ENCODE results near the gene HMX2.
"Not testable (repeated sequence)": the region's sequence is repeated elsewhere in the genome, so short reads cannot be mapped to it uniquely, and the experiment has no call there.

The HMX2 gene

DNA sequence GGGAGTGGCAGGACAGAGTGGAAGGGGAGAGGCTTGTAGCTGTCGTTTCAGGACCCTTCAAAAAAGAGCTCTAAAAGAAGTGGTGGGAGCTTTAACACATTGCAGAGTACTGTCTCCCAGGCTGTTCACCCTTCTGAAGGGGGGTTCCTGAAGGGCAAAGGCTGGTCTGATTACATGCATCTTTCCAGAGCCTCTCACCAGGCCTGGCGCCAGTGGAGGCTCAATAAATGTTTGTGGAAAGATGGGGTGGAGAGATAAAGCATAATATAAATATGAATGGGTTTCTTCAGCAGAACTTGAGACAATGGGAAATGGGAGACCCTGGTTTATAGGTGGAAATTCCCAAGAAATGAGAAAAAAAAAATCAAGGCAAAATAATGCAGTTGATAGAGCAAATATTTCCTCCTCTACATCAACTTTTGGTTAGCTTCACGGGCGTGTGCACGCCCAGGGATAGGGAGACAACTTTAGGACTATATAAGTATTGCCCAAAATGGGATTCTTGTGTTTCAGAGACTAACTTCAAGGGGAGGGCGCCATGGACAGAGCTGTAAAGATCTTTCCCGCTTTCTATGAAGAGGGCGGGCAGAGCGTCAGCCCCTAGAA lies 5.7 kb downstream of the HMX2 start:
- no peak for DNase-seq

DNA sequence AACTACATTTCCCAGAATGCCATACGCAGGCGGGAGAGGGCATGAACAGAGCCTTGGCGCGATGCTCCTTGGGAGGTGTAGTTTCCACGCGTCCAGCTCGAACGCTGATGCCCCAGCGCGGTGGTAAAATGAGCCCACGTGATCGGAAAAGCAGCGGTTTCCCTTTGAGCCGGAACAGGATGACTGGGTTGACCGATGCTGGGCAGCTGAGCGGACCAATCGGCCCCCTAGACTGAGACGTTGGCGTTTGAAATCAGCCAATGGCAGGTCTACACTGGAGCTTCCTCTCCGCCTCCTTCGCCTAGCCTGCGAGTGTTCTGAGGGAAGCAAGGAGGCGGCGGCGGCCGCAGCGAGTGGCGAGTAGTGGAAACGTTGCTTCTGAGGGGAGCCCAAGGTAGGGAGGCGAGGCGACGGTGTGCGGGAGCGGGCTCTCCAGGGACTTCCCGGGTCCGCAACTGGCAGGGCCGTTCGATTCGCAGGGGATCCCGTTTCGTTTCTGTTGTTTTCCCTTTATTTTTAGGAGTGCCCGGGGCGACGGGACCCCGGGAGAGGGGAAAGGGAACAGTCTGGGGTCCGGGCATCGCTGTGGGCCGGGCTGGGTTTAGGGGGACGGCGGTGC lies 6.3 kb downstream of the HMX2 start, which contains the start of gene BUB3:
BUB3 (plus strand) TSS at position 311 of the 619 bp plus-strand sequence. CDS start 516 bp downstream, outside the sequence.
- DNase-seq, result peak; percentile 92

DNA sequence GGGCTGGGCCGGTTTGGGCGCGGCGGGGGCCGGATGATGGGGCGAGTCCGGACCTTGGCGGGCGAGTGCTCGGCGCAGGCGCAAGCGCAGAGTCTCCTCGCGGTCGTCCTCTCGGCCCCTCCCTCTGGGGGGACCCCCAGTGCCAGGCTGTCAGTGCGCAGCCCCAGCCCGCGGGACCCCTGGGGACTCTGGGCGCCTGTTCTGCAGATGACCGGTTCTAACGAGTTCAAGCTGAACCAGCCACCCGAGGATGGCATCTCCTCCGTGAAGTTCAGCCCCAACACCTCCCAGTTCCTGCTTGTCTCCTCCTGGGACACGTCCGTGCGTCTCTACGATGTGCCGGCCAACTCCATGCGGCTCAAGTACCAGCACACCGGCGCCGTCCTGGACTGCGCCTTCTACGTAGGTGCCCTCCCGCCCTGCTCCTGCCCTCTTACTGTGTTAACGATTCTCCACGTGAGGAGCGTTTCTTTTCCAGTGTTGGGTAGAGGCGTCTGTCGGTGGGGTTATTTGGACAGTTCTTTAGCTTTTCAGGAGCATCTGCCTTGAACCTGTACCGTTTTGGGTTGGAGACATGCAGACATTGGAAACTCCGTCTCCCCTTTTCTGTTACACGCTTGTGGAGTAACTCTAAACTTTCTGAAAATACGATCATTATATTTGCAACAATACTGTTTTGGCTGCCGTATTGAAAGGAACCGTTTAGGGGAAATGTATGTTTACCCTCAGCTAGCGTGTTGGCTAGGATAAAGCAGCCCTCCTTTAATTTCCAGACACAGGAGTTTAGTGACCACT lies 7.0 kb downstream of the HMX2 start:
- DNase-seq, result no peak

DNA sequence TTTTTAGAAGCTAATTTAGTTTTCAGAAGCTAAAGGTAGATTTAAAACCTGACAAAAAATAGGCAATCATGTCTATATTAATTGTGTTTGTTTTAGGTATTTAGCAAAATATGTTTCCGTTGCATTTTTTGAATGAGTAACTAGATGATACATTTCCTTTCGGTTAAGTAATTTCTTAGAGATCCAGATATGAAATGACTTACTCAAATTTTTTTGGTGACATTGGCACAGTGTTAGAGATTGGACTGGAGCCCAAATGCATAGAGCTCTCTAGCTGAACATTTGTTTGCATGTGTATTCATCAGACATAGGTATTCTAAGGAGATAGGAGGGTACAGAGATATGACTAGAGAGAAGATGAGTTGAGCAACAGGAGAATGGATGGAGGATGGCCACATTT lies 8.1 kb downstream of the HMX2 start:
- DNase-seq, result no peak

GRCh38 chr10:123157210-123157609 lies 9.3 kb downstream of the HMX2 start:
- no peak for DNase-seq

DNA sequence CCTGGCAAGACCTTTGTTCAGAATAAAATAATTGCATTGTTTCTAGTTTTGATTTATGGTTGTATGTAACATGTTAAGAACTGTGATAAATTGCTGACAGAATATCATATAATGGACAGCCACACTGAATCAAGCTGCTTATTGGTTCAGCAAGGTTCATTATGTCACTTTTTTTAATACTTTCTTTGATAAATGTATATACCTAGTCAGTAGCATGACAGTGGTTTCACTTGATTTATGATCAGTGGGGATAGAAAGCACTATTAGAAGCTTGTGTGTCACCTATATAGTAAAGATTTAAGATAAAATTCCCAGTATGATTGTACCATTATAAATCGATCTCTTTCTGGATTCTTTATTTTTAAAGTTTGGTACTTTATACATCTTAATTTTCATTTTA lies 10.7 kb downstream of the HMX2 start:
- no peak for DNase-seq

GRCh38 chr10:123160311-123160980 lies 12.5 kb downstream of the HMX2 start:
- no peak for DNase-seq

GRCh38 chr10:123164319-123164718 lies 16.4 kb downstream of the HMX2 start:
- no peak for DNase-seq

DNA sequence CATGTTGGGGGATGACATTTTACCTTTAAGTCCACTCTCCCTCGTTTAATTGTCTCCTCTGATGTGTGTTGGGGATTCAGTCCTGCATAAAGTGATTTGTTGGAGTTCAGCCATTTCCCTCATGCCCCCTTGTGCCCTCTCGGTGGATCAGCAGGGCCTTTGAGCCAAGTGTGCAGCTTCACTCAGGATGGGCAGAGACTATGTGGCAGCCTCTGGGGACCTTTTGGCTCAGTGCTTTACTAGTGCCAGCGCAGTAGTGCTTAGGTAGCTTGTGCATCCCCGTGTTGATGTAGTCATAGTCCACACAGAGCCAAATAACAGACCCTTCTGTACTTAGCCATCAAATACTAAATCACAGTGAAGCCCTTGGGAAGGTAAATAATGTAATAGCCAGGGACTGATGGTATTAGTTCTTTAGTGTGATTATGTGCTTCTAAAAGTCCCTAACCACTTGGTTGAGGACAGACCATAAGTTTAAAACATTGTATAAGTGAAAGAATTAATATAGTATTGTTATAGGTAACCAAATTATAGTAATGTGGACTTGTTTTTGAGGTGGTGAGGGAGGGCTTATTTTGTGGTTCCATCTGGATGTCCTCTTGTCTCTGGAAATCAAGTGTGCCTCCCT lies 17.6 kb downstream of the HMX2 start:
- DNase-seq, result no peak

GRCh38 chr10:123166618-123167017 lies 18.7 kb downstream of the HMX2 start:
- DNase-seq, result no peak

- DNase-seq, result no peak
These were observed 23.0 kb downstream of the HMX2 start for GRCh38 chr10:123170961-123171360.

- not testable (repeated sequence) for DNase-seq
These were observed 23.7 kb downstream of the HMX2 start for GRCh38 chr10:123171616-123172015.

GRCh38 chr10:123175389-123176387 lies 27.8 kb downstream of the HMX2 start:
- DNase-seq, result no peak

DNA sequence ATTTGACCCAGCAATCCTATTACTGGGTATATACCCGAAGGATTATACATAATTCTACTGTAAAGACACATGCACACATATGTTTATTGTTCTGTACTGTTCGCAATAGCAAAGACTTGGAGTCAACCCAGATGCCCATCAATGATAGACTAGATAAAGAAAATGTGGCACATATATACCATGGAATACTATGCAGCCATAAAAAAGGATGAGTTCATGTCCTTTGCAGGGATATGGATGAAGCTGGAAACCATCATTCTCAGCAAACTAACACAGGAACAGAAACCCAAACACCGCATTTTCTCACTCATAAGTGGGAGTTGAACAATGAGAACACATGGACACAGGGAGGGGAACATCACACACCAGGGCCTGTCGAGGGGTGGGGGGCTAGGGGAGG lies 30.5 kb downstream of the HMX2 start:
- DNase-seq, result not testable (repeated sequence)

GRCh38 chr10:123180101-123181090 lies 32.5 kb downstream of the HMX2 start:
- DNase-seq, result no peak

DNA sequence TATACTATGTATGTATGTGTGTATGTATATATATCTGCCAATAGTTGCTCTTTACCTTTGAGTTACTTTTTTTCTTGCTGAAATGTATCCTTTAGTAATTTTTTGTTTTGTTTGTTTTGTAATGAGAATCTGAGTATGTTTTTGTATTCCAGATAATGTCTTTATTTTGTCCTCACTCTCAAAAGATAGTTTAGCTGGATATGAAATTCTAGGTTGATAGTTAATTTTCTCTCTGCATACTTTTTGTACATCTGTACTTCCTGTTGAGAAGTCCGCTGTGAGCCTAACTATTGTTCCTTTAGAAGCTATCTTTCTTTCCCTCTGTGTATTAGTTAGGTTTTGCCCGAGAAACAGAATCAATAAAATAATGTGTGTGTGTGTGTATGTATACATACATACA lies 35.8 kb downstream of the HMX2 start:
- no peak for DNase-seq

DNA sequence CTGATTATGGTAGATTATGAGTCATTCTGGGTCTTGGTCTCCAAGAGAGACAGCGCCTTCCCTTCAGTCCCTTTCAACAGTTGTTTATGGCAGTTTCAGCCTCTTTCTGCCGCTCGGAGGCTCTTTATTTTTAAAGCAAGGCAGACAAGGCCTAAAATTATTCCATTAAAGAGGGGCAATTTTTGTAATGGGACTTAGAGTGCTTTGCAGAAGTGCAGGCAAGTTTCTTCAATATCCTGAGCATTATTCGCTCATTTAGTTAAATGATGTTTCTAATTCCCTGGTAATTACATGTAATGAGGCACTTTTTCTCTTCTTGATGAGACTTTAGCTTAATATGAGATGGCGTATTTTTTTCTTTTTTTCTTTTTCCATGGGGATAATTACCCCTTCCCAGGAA lies 39.8 kb downstream of the HMX2 start:
- no peak for DNase-seq

- no peak for DNase-seq
These were observed 44.0 kb downstream of the HMX2 start for GRCh38 chr10:123191886-123192285.

DNA sequence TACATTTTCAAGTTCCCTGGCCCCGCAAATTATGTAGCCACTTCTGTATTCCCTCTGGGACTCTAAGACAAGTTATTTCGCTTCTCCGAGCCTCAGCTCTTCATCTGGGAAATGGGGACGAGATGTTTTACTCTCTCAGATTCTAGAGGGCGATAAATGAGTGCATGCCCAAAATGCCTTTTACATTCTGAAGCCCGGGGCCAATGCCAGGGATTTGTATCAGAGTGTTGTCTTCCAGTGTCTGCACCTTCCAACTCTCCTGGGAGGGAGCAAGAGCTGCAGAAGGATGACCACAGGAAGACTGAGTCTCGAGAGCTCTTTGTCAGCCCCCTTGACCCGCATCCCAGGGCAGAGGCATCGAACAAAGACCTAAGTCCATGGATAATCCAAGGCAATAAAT lies 46.1 kb downstream of the HMX2 start:
- DNase-seq, result no peak
